Measurements from ENCODE around the gene NEXN.

NEXN gene

GRCh38 chr1:77888081-77888780 lies at the start of gene NEXN:
TSS of gene NEXN (plus strand) at chr1:77888624. CDS start at chr1:77916107, 27,483 bp downstream.
- peak; percentile 33 for DNase-seq

- DNase-seq = no peak
These were observed 46.9 kb upstream of the NEXN start for GRCh38 chr1:77841574-77841973.

GRCh38 chr1:77845951-77846350 lies 42.5 kb upstream of the NEXN start:
- DNase-seq = no peak

- no peak for DNase-seq
These were observed 41.5 kb upstream of the NEXN start for GRCh38 chr1:77846966-77847365.

- DNase-seq = no peak
These were observed 40.8 kb upstream of the NEXN start for GRCh38 chr1:77847621-77848080.

- no peak for DNase-seq
These were observed 38.3 kb upstream of the NEXN start for GRCh38 chr1:77850082-77850481.

GRCh38 chr1:77857552-77857951 lies 30.9 kb upstream of the NEXN start:
- no peak for DNase-seq

- DNase-seq = no peak
These were observed 29.7 kb upstream of the NEXN start for GRCh38 chr1:77858725-77859124.

GRCh38 chr1:77859248-77859647 lies 29.2 kb upstream of the NEXN start:
- DNase-seq = no peak

- no peak for DNase-seq
These were observed 22.1 kb upstream of the NEXN start for GRCh38 chr1:77866296-77866695.

- no peak for DNase-seq
These were observed 15.8 kb upstream of the NEXN start for GRCh38 chr1:77872645-77873044.

- DNase-seq = no peak
These were observed 15.0 kb upstream of the NEXN start for GRCh38 chr1:77873461-77873860.

- DNase-seq = no peak
These were observed 13.5 kb upstream of the NEXN start for GRCh38 chr1:77874804-77875445.

- no peak for DNase-seq
These were observed 11.5 kb upstream of the NEXN start for GRCh38 chr1:77876884-77877283.

GRCh38 chr1:77881061-77881460 lies 7.4 kb upstream of the NEXN start:
- no peak for DNase-seq

GRCh38 chr1:77882411-77882810 lies 6.0 kb upstream of the NEXN start:
- DNase-seq = no peak

GRCh38 chr1:77888781-77889642 lies 588 bp downstream of the NEXN start:
- DNase-seq = peak; percentile 15

- DNase-seq = no peak
These were observed 1.2 kb downstream of the NEXN start for GRCh38 chr1:77889671-77890070.

- DNase-seq = no peak
These were observed 2.8 kb downstream of the NEXN start for GRCh38 chr1:77891200-77891599.

GRCh38 chr1:77899647-77900320 lies 11.4 kb downstream of the NEXN start:
- DNase-seq = no peak

- DNase-seq = peak; percentile 6
These were observed 12.4 kb downstream of the NEXN start for GRCh38 chr1:77900687-77901293.

- no peak for DNase-seq
These were observed 17.2 kb downstream of the NEXN start for GRCh38 chr1:77905603-77906002.
